Activated T-helper 17 cell treated with anti-CD3 and anti-CD28 coated beads, Interleukin-2, amount 50 U/mL, for 72 hours (primary cell): ENCODE measurements around the gene EVC2. TPM values are rescaled to one million over a fixed set of nuclear protein-coding genes. Genes with fewer than 3 reads are reported as not detected.
"Not testable (repeated sequence)": the region's sequence is repeated elsewhere in the genome, so short reads cannot be mapped to it uniquely, and the experiment has no call there.

Source experiments
- ATAC-seq: fragments of 150-1000 bp; cut with Tn5 transposase; replicated peaks from 2 replicates; pipeline ENCODE4 v1.10.0; 2021; ENCODE audit warnings: mild to moderate bottlenecking, moderate library complexity
- H3K27ac Mint-ChIP-seq: one replicate; pipeline ENCODE4 v1.8.0; 2022; ENCODE audit warnings: mixed read lengths
- H3K27me3 Mint-ChIP-seq: one replicate; pipeline ENCODE4 v1.8.0; 2022; ENCODE audit warnings: mixed read lengths
- H3K36me3 Mint-ChIP-seq: one replicate; pipeline ENCODE4 v1.8.0; 2022; ENCODE audit warnings: low read depth, mild to moderate bottlenecking, mixed read lengths
- H3K4me1 Mint-ChIP-seq: one replicate; pipeline ENCODE4 v1.8.0; 2022; ENCODE audit warnings: mixed read lengths
- H3K4me3 Mint-ChIP-seq: one replicate; pipeline ENCODE4 v1.8.0; 2022; ENCODE audit warnings: mild to moderate bottlenecking, mixed read lengths
- H3K9me3 Mint-ChIP-seq: one replicate; pipeline ENCODE4 v1.8.0; 2022; ENCODE audit warnings: mixed read lengths
- total RNA-seq, 2 donors: library from RNA; stranded (reverse); gene quantifications; one replicate each; pipeline ENCODE4 v1.2.3, GENCODE V29; 2022

Gene EVC2
- total RNA-seq, 2 donors from 2014 or later: 4.0 to 6.2 TPM

DNA sequence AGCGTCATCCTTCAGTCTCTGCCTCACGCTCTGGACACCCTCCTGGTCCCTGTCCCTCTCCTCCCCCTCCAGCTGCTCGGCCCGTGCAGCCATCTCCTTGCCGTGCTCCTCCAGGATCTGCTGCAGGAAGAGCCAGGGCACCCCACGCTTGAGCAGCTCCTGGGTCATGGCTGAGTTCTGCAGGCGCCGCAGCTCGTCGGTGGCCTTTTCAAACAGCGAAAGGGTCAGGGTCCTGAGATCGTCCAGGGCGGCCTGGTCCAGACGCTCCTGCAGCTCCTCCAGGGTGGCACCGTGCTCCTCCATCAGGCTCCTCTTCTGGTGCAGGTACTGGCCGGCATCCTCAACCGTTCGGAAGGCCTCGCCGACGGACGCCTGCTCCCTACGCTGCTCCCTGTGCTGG lies 85.8 kb downstream of the EVC2 start:
- ATAC-seq: no peak
- Mint-ChIP-seq H3K4me3 (no peak overlapping the region), H3K27ac (no peak overlapping the region), H3K36me3 (peaks cover 25% of the 10 kb centered on the region), H3K9me3 (no peaks in the 10 kb centered on the region), H3K4me1 (no peaks in the 10 kb centered on the region), H3K27me3 (no peaks in the 10 kb centered on the region)

DNA sequence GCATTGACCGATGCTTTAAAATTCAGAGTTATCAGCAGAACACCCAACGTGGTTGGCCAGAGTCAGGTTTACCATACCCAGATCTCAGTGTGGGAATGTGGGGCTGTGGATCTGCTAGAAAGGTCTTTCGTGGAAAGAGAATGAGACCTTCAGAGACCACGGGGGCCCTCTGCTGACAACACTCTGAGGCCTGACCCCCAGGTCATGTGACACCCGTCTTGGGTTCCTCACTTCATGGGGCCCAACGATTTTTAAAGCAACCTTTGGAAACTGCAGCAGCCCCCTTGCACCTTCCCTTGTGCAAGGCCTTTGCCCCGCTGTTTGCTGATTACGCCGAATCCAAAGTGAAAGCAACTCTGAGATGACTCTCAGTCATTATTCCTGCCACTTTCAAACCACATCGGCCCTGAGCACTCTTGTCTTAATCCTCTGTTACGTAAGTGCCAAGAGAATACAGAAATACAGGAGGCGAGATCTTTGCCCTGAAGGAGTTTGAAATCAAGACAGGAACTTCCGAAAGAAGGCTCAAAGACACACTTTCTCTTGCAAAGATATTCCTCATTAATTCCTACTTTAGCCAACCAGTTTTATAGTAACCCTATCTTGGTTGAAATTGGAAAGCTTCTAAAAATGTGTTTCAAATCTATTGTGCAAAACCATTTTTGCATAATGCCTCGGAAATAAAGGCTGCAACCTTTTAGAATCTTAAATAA lies 88.3 kb downstream of the EVC2 start:
- Mint-ChIP-seq H3K27ac (no peak overlapping the region), H3K4me3 (no peak overlapping the region), H3K9me3 (no peaks in the 10 kb centered on the region), H3K36me3 (peaks cover 15% of the 10 kb centered on the region), H3K4me1 (no peaks in the 10 kb centered on the region), H3K27me3 (no peaks in the 10 kb centered on the region)
- ATAC-seq: no peak

DNA sequence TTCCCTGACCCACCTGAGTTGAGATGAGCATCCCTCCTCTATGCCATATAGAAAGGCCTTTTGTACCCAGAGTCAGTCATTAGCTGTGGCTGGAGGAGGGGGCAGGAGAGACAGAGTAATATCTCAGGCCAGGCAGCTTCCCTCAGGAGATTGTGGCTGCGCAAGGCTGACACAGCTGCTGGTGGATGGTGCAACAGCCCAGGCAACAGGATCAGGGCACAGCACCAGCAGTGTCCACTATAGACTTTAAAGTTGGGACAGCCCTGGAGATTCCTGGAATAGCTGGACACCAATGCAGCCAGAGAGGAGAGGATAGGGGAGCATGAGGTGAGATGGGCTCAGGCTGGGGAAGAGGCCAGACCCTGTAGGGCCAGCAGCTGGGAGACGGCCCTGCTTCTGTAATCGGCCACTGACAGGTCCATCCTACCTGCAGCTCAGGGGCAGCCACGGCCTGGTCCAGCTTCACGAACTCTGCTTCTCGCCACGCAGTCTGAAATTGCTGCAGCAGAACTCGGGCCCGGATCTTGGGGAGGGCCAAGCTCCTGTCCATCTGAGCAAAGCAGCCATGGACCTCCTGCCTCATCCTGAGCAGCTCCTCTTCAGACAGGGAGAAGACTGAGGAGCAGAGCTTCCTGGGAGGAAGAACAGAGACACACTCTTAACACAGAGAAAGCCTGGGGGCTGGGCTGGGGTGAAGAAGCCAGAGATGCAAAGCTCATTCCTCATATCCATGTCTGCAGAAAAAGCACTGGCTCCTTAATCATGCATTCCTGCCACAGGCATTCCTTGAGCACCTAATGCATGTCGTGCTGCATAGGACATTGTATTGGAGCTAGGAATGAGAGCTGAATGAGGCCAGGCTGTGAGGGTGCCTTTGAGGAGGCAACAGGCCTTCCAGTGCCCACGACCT lies 90.1 kb downstream of the EVC2 start:
- Mint-ChIP-seq H3K4me1 (no peaks in the 10 kb centered on the region), H3K4me3 (no peak overlapping the region)

DNA sequence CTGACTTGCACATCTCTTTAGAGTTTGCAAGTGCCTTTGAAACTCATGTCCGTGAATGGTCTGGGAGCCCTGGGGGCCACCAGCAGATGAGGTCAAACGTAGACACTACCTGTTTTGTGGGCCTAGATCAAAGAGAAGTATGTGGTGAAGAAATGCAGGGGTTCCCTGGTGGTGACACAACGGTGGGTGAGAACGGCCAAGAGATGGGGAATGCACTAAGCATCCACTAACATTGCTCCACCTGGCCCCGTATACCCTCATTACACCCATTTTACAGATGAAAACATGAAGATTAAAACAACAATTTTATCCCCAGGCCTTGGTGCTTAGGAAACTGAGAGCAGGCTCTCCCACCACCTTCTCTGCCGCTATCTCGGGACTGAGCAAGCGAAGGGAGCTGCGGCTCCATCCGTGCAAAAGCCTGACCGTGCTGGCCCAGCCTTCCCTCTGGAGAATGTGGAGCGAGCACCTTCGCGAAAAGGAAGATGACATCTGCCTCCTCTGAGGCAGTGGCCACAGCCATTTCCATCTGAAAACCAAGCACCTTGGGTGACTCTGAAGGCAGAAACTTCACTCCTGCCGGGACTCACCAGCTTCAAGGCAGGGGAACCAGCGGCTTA lies 91.9 kb downstream of the EVC2 start:
- Mint-ChIP-seq H3K27me3 (no peaks in the 10 kb centered on the region), H3K4me1 (no peaks in the 10 kb centered on the region), H3K9me3 (no peaks in the 10 kb centered on the region), H3K27ac (no peak overlapping the region), H3K36me3 (peaks cover 20% of the 10 kb centered on the region), H3K4me3 (no peak overlapping the region)
- no peak for ATAC-seq

More for the DNA sequence above, 90.1 kb downstream of the EVC2 start:
- H3K36me3 Mint-ChIP-seq: peaks cover 20% of the 10 kb centered on the region
- no peak overlapping the region for H3K27ac Mint-ChIP-seq
- ATAC-seq: no peak
- H3K9me3 Mint-ChIP-seq: no peaks in the 10 kb centered on the region
- H3K27me3 Mint-ChIP-seq: no peaks in the 10 kb centered on the region

- Mint-ChIP-seq H3K4me1 (no peaks in the 10 kb centered on the region), H3K36me3 (peaks cover 15% of the 10 kb centered on the region), H3K4me3 (no peak overlapping the region), H3K9me3 (no peaks in the 10 kb centered on the region), H3K27ac (no peak overlapping the region), H3K27me3 (no peaks in the 10 kb centered on the region)
- no peak for ATAC-seq
Measured at GRCh38 chr4:5615496-5616075, 92.8 kb downstream of the EVC2 start.

GRCh38 chr4:5611750-5612149 lies 96.6 kb downstream of the EVC2 start:
- no peak for ATAC-seq
- Mint-ChIP-seq H3K36me3 (peaks cover 15% of the 10 kb centered on the region), H3K27me3 (no peaks in the 10 kb centered on the region), H3K4me1 (no peaks in the 10 kb centered on the region), H3K27ac (no peak overlapping the region), H3K9me3 (no peaks in the 10 kb centered on the region), H3K4me3 (no peak overlapping the region)

DNA sequence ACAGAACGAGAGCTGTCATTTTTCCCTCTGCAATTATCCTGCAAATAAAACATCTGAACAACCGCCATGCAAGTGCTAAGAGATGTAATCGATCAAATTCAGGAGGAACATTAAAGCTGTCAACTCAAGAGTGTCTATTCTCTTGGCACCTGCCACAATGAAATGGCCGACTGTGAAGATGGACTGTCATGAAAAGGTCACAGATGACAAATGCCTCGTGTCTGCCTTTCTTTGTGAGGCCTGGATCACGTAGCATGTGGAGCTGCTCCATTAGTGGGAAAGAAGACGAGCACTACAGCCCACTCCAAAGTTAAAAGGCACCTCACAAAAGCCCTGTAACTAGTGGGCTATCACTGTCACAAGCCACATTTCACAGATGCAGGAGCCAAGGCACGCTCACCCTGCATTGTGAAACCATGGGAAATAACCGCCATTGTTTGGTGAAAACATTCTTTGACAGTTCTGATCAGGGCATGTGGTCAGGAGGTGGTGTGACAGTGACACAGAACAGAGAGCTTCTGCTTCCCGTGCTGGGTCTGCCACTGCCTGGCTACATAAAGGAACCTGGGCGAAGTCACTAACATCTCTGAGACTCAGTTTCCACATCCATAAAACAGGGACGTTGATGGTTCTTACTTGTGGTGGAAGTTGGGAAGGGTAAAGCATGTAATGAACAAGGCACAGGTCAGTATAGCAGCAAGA lies 98.9 kb downstream of the EVC2 start:
- no peak overlapping the region for H3K27ac Mint-ChIP-seq
- H3K4me3 Mint-ChIP-seq: no peak overlapping the region
- no peaks in the 10 kb centered on the region for H3K9me3 Mint-ChIP-seq
- H3K4me1 Mint-ChIP-seq: no peaks in the 10 kb centered on the region
- H3K27me3 Mint-ChIP-seq: no peaks in the 10 kb centered on the region
- H3K36me3 Mint-ChIP-seq: peaks cover 4% of the 10 kb centered on the region
- ATAC-seq: no peak

DNA sequence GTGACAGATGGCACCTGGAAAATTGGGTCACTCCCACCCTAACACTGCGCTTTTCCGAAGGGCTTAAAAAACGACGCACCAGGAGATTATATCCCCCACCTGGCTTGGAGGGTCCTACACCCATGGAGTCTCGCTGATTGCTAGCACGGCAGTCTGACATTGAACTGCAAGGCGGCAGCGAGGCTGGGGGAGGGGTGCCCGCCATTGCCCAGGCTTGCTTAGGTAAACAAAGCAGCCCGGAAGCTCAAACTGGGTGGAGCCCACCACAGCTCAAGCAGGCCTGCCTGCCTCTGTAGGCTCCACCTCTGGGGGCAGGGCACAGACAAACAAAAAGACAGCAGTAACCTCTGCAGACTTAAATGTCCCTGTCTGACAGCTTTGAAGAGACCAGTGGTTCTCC lies 114.5 kb downstream of the EVC2 start:
- not testable (repeated sequence) for H3K4me3 Mint-ChIP-seq, H3K27ac Mint-ChIP-seq, H3K27me3 Mint-ChIP-seq, ATAC-seq, H3K4me1 Mint-ChIP-seq
- peaks cover 15% of the 10 kb centered on the region for H3K9me3 Mint-ChIP-seq
- peaks cover 18% of the 10 kb centered on the region for H3K36me3 Mint-ChIP-seq

DNA sequence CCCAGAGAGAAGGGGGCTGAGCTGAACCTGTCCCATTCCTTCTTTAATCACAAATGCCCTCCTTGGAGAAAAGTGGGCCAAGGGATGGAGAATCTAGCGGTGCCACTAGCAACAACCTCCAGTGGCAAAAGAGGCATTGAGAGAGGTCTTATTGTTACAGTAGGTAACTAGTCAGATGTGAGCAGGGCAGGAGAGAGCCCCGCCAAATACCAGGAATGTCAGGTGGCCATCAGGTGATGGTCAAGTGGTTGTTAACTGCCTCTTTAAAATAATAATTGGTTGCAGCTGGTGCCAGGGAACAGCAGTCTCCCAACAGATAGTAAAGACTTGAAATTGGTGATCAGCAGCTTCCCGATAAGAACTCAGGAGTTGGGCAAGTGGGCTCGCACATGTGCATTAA lies 116.1 kb downstream of the EVC2 start:
- Mint-ChIP-seq H3K36me3 (peaks cover 18% of the 10 kb centered on the region), H3K4me3 (no peak overlapping the region), H3K9me3 (peaks cover 22% of the 10 kb centered on the region), H3K27me3 (no peaks in the 10 kb centered on the region), H3K4me1 (no peaks in the 10 kb centered on the region), H3K27ac (no peak overlapping the region)
- ATAC-seq: no peak

GRCh38 chr4:5589495-5589894 lies 118.9 kb downstream of the EVC2 start:
- no peak for ATAC-seq
- Mint-ChIP-seq H3K36me3 (peaks cover 7% of the 10 kb centered on the region), H3K4me1 (no peaks in the 10 kb centered on the region), H3K27me3 (no peaks in the 10 kb centered on the region), H3K27ac (no peak overlapping the region), H3K9me3 (peaks cover 17% of the 10 kb centered on the region), H3K4me3 (no peak overlapping the region)

DNA sequence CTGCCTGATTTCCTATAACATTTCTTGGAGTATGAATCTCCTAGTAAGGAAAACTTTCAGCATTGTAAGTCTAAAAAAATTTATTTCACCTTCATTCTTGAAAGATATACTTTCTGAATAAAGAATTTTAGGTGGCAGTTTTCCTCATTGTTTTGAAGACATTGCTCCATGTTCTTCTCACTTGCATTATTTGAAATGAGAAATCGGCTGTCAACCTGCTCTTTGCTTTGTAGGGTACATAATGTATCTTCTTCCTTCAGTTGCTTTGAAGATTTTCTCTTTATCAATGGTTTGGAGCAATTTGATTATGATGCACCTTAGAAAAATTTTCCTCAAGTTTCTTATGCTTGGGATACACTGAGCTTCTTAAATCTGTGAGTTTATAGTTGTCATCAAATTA lies 120.3 kb downstream of the EVC2 start:
- Mint-ChIP-seq H3K9me3 (peaks cover 20% of the 10 kb centered on the region), H3K27ac (no peak overlapping the region), H3K4me3 (no peak overlapping the region), H3K4me1 (no peaks in the 10 kb centered on the region), H3K27me3 (no peaks in the 10 kb centered on the region), H3K36me3 (peaks cover 9% of the 10 kb centered on the region)
- no peak for ATAC-seq

DNA sequence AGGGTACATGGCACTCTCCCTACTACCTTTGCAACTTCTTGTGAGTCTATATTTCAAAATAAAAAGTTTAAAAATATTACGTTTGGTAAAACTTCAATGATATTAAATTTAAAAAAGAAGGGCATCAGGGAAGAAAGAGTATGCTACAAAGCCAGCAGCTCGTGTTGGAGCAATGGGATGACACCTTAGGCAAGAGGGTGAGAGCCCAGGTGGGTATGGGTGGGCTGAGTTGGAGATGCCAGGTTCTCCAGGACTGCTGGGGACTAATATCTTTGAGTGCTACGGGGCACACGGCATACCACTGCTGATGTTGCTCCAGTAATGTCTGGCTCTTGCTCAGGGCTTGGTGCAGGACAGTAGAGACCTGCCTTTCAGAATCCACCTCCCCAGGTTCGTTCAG lies 132.4 kb downstream of the EVC2 start:
- H3K4me1 Mint-ChIP-seq: no peaks in the 10 kb centered on the region
- H3K9me3 Mint-ChIP-seq: peaks cover 2% of the 10 kb centered on the region
- no peak overlapping the region for H3K4me3 Mint-ChIP-seq
- peaks cover 2% of the 10 kb centered on the region for H3K36me3 Mint-ChIP-seq
- H3K27me3 Mint-ChIP-seq: no peaks in the 10 kb centered on the region
- no peak overlapping the region for H3K27ac Mint-ChIP-seq
- ATAC-seq: no peak

GRCh38 chr4:5574386-5574785 lies 134.0 kb downstream of the EVC2 start:
- Mint-ChIP-seq H3K27me3 (no peaks in the 10 kb centered on the region), H3K9me3 (no peaks in the 10 kb centered on the region), H3K27ac (no peak overlapping the region), H3K36me3 (no peaks in the 10 kb centered on the region), H3K4me3 (no peak overlapping the region), H3K4me1 (no peaks in the 10 kb centered on the region)
- no peak for ATAC-seq

- no peaks in the 10 kb centered on the region for H3K36me3 Mint-ChIP-seq
- ATAC-seq: no peak
- H3K9me3 Mint-ChIP-seq: no peaks in the 10 kb centered on the region
- no peaks in the 10 kb centered on the region for H3K27me3 Mint-ChIP-seq
- no peak overlapping the region for H3K27ac Mint-ChIP-seq
- H3K4me1 Mint-ChIP-seq: no peaks in the 10 kb centered on the region
- H3K4me3 Mint-ChIP-seq: no peak overlapping the region
Measured at GRCh38 chr4:5573965-5574364, 134.4 kb downstream of the EVC2 start.
